ENCODE measurements around the gene NIT1. TPM values are rescaled to one million over a fixed set of nuclear protein-coding genes. Genes with fewer than 3 reads are reported as not detected.

NIT1 gene
- total and polyA plus RNA-seq, 2 donors (not counting 1 experiment from before 2014, with no cell fraction given): 53.5 to 61.0 TPM

GRCh38 chr1:161088587-161089110 lies 29.3 kb upstream of the NIT1 start:
- H2AFZ ChIP-seq (ENCODE audit: insufficient read depth, low read depth, low read length, poor library complexity, severe bottlenecking): no peak overlapping the region
- TF ChIP-seq EZH2 (IDR thresholded peaks at IDR 0.05; ENCODE audit: borderline replicate concordance, insufficient read depth, low read depth, low read length, poor library complexity, severe bottlenecking) (no peak), CTCF (IDR thresholded peaks at IDR 0.05) (no peak)
- no peak overlapping the region for H3K9ac ChIP-seq (ENCODE audit: low read length)
- DNase-seq (no peak), ATAC-seq (ENCODE audit: low read depth) (no peak)
- H3K79me2 ChIP-seq (ENCODE audit: control insufficient read depth, insufficient read depth, low read length): no peaks in the 10 kb centered on the region
- H3K4me1 ChIP-seq (ENCODE audit: control insufficient read depth in 2 of 2, insufficient read depth in 2 of 2, low read length in 2 of 2): no peaks in the 10 kb centered on the region
- H3K4me2 ChIP-seq (replicated peaks; ENCODE audit: low read depth, low read length, poor library complexity, severe bottlenecking): no peak overlapping the region
- Mint-ChIP-seq H3K27me3 (peaks cover 3% of the 10 kb centered on the region), H3K27ac (no peak overlapping the region), H3K4me1 (no peaks in the 10 kb centered on the region), H3K9me3 (ENCODE audit: insufficient read depth) (no peaks in the 10 kb centered on the region), H3K4me3 (no peak overlapping the region)
- no peak overlapping the region for H3K27ac ChIP-seq (ENCODE audit: low read length in 2 of 2)
- no peak overlapping the region for H3K4me3 ChIP-seq (ENCODE audit: control extremely low read depth in 1 of 5, extremely low read depth in 1 of 5, insufficient read depth in 1 of 5, low read depth in 2 of 5, low read length in 4 of 5)
- ChIA-PET CTCF (interaction anchor here (0.8 to 1.2 kb wide), 2 partner anchors 24 to 91 kb away, joined by 3 to 4 read pairs; no protein-coding TSS in a partner anchor), POLR2A (interaction anchor here (0.6 kb wide), 1 partner anchor 48 kb away, joined by 8 read pairs; no protein-coding TSS in a partner anchor)
- H3K9me3 ChIP-seq (ENCODE audit: control extremely low read depth in 1 of 3, control insufficient read depth in 2 of 3, insufficient read depth in 1 of 3, low read length in 2 of 3): no peaks in the 10 kb centered on the region
- H3K27me3 ChIP-seq (replicated peaks in 1 of 4; ENCODE audit: control extremely low read depth in 1 of 4, control insufficient read depth in 3 of 4, insufficient read depth in 4 of 4, low read length in 3 of 4): no peaks in the 10 kb centered on the region
- no peaks in the 10 kb centered on the region for H3K36me3 ChIP-seq (replicated peaks in 1 of 2; ENCODE audit: control extremely low read depth in 1 of 2, control insufficient read depth in 1 of 2, extremely low read depth in 1 of 2, insufficient read depth in 2 of 2, low read length in 1 of 2)
- WGBS (ENCODE audit: insufficient coverage): 94% methylated on average over 2 of the region's 3 CpGs
- intact Hi-C loops (cut with micrococcal nuclease): no loop called here
- H4K20me1 ChIP-seq (ENCODE audit: control insufficient read depth, insufficient read depth, low read length, poor library complexity, severe bottlenecking): no peaks in the 10 kb centered on the region

GRCh38 chr1:161089251-161089924 lies 28.5 kb upstream of the NIT1 start, which contains the start of gene NECTIN4:
Gene NECTIN4, minus strand, starts transcription at chr1:161089558. Its CDS starts 262 bp downstream, at chr1:161089296.
- no peaks in the 10 kb centered on the region for H3K4me1 ChIP-seq (ENCODE audit: control insufficient read depth in 2 of 2, insufficient read depth in 2 of 2, low read length in 2 of 2)
- DNase-seq (no peak), ATAC-seq (ENCODE audit: low read depth) (no peak)
- Mint-ChIP-seq H3K4me3 (no peak within 1 kb of the TSS), H3K27ac (no peak within 1 kb of the TSS), H3K9me3 (ENCODE audit: insufficient read depth) (no peaks in the 10 kb centered on the region), H3K4me1 (no peaks in the 10 kb centered on the region), H3K27me3 (peaks cover 3% of the 10 kb centered on the region)
- CTCF ChIA-PET: interaction anchor here (0.8 to 1.2 kb wide), 2 partner anchors 23 to 92 kb away, joined by 3 to 4 read pairs; no protein-coding TSS in a partner anchor
- H4K20me1 ChIP-seq (ENCODE audit: control insufficient read depth, insufficient read depth, low read length, poor library complexity, severe bottlenecking): no peaks in the 10 kb centered on the region
- intact Hi-C loops (cut with micrococcal nuclease): no loop called here
- no peak within 1 kb of the TSS for H2AFZ ChIP-seq (ENCODE audit: insufficient read depth, low read depth, low read length, poor library complexity, severe bottlenecking)
- no peaks in the 10 kb centered on the region for H3K9me3 ChIP-seq (ENCODE audit: control extremely low read depth in 1 of 3, control insufficient read depth in 2 of 3, insufficient read depth in 1 of 3, low read length in 2 of 3)
- no peaks in the 10 kb centered on the region for H3K27me3 ChIP-seq (replicated peaks in 1 of 4; ENCODE audit: control extremely low read depth in 1 of 4, control insufficient read depth in 3 of 4, insufficient read depth in 4 of 4, low read length in 3 of 4)
- no peaks in the 10 kb centered on the region for H3K36me3 ChIP-seq (replicated peaks in 1 of 2; ENCODE audit: control extremely low read depth in 1 of 2, control insufficient read depth in 1 of 2, extremely low read depth in 1 of 2, insufficient read depth in 2 of 2, low read length in 1 of 2)
- H3K9ac ChIP-seq (ENCODE audit: low read length): no peak within 1 kb of the TSS
- WGBS (ENCODE audit: insufficient coverage): 84% methylated on average over 22 of the region's 22 CpGs
- no peaks in the 10 kb centered on the region for H3K79me2 ChIP-seq (ENCODE audit: control insufficient read depth, insufficient read depth, low read length)
- no peak within 1 kb of the TSS for H3K4me2 ChIP-seq (replicated peaks; ENCODE audit: low read depth, low read length, poor library complexity, severe bottlenecking)
- no peak within 1 kb of the TSS for H3K27ac ChIP-seq (ENCODE audit: low read length in 2 of 2)
- no peak within 1 kb of the TSS for H3K4me3 ChIP-seq (ENCODE audit: control extremely low read depth in 1 of 5, extremely low read depth in 1 of 5, insufficient read depth in 1 of 5, low read depth in 2 of 5, low read length in 4 of 5)
- no peak for TF ChIP-seq CTCF (IDR thresholded peaks at IDR 0.05)
- POLR2A ChIA-PET: interaction anchor here (0.6 kb wide), 1 partner anchor 49 kb away, joined by 8 read pairs; no protein-coding TSS in a partner anchor
